Trophoblast cell (in vitro differentiated cells and primary cell): ENCODE results near the gene ARFGEF2.

Experiments
- DNase-seq, 2 donors: peaks; one replicate each; pipeline ENCODE4 v3.0.0-alpha.2; 2016
- H2AFZ ChIP-seq: 2 replicates; pipeline ENCODE4 v1.6.1; 2013; ENCODE audit warnings: low read length, moderate library complexity, mild to moderate bottlenecking; ENCODE audit not compliant: insufficient read depth, poor library complexity
- H2AK5ac ChIP-seq: 2 replicates; pipeline ENCODE4 v1.6.1; 2013; ENCODE audit warnings: mild to moderate bottlenecking, low read length
- H2BK120ac ChIP-seq: 2 replicates; pipeline ENCODE4 v1.6.1; 2013; ENCODE audit warnings: low read length, mild to moderate bottlenecking, moderate library complexity; ENCODE audit not compliant: insufficient read depth, poor library complexity
- H2BK12ac ChIP-seq: 2 replicates; pipeline ENCODE4 v1.6.1; 2013; ENCODE audit warnings: mild to moderate bottlenecking, low read length, moderate library complexity
- H2BK5ac ChIP-seq: 2 replicates; pipeline ENCODE4 v1.6.1; 2013; ENCODE audit warnings: low read length, low read depth, moderate library complexity, mild to moderate bottlenecking; ENCODE audit not compliant: poor library complexity
- H3K14ac ChIP-seq: 2 replicates; pipeline ENCODE4 v1.6.1; 2013; ENCODE audit warnings: mild to moderate bottlenecking, low read length
- H3K18ac ChIP-seq: 2 replicates; pipeline ENCODE4 v1.6.1; 2013; ENCODE audit warnings: mild to moderate bottlenecking, low read length
- H3K23ac ChIP-seq: 2 replicates; pipeline ENCODE4 v1.6.1; 2013; ENCODE audit warnings: low read length
- H3K27ac ChIP-seq: 2 replicates; pipeline ENCODE4 v1.5.1; 2013; ENCODE audit warnings: low read depth, mild to moderate bottlenecking, inconsistent platforms, low read length, moderate library complexity
- H3K27me3 ChIP-seq: 2 replicates; pipeline ENCODE4 v1.6.1; 2013; ENCODE audit warnings: inconsistent platforms, mild to moderate bottlenecking, low read length, moderate library complexity; ENCODE audit not compliant: insufficient read depth
- H3K36me3 ChIP-seq, 2 experiments: 1 replicate in 1 of 2; 2 replicates in 1 of 2; pipeline ENCODE4 v1.6.1; 2013; ENCODE audit warnings: low read length in 2 of 2, mild to moderate bottlenecking in 2 of 2, moderate library complexity in 1 of 2; ENCODE audit not compliant: insufficient read depth in 2 of 2, control insufficient read depth in 1 of 2
- H3K4ac ChIP-seq: 2 replicates; pipeline ENCODE4 v1.6.1; 2013; ENCODE audit warnings: low read depth, mild to moderate bottlenecking, low read length, moderate library complexity
- H3K4me1 ChIP-seq, 2 experiments: 1 replicate in 1 of 2; 2 replicates in 1 of 2; pipeline ENCODE4 v1.6.1; 2013; ENCODE audit warnings: low read length in 2 of 2, mild to moderate bottlenecking in 2 of 2, moderate library complexity in 1 of 2; ENCODE audit not compliant: insufficient read depth in 2 of 2, control insufficient read depth in 1 of 2
- H3K4me2 ChIP-seq: 2 replicates; pipeline ENCODE4 v1.6.1; 2013; ENCODE audit warnings: inconsistent platforms, mild to moderate bottlenecking, low read length, moderate library complexity
- H3K4me3 ChIP-seq: 2 replicates; pipeline ENCODE4 v1.5.1; 2013; ENCODE audit warnings: mild to moderate bottlenecking, low read depth, low read length, inconsistent platforms
- H3K79me1 ChIP-seq: one replicate; pipeline ENCODE4 v1.6.1; 2013; ENCODE audit warnings: low read length
- H3K79me2 ChIP-seq: 2 replicates; pipeline ENCODE4 v1.6.1; 2013; ENCODE audit warnings: low read length, mild to moderate bottlenecking; ENCODE audit not compliant: control insufficient read depth, insufficient read depth, poor library complexity
- H3K9ac ChIP-seq: 2 replicates; pipeline ENCODE4 v1.6.1; 2013; ENCODE audit warnings: mild to moderate bottlenecking, low read length
- H3K9me3 ChIP-seq: 2 replicates; pipeline ENCODE4 v1.6.1; 2013; ENCODE audit warnings: low read depth, mild to moderate bottlenecking, control low read depth, inconsistent platforms, low read length; ENCODE audit not compliant: insufficient read depth
- H4K12ac ChIP-seq: 2 replicates; pipeline ENCODE4 v1.6.1; 2013; ENCODE audit warnings: low read depth, mild to moderate bottlenecking, low read length, moderate library complexity
- H4K8ac ChIP-seq: 2 replicates; pipeline ENCODE4 v1.6.1; 2013; ENCODE audit warnings: low read depth, mild to moderate bottlenecking, low read length, moderate library complexity
- H4K91ac ChIP-seq: one replicate; pipeline ENCODE4 v1.6.1; 2013; ENCODE audit warnings: low read depth, mild to moderate bottlenecking, low read length, moderate library complexity
- WGBS: extraction: QIAGEN DNeasy Blood & Tissue Kit; methylation state at CpG from one replicate; pipeline ENCODE4 v1.1.7; 2013; ENCODE audit warnings: missing lambda C conversion rate; ENCODE audit not compliant: insufficient read length, insufficient coverage; ENCODE audit errors: extremely low coverage; 5-methylcytosine and 5-hydroxymethylcytosine counted together

Gene ARFGEF2

DNA sequence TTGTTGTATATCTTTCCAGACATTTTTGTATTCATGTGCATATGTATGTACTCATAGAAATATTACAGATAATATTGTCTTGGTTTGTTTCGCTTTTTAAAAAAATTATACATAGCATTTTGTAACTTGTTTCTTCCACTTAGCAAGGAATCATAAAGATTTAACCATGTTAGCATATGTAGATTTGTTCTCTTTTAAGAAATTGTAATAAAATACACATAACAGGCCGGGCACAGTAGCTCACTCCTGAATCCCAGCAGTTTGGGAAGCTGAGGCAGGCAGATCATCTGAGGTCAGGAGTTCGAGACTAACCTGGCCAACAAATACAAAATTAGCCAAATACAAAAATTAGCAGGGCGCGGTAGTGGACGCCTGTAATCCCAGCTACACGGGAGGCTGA lies 80.2 kb downstream of the ARFGEF2 start:
- Histone ChIP-seq H2AFZ (no peak overlapping the region), H3K27ac (no peak overlapping the region), H2BK120ac (no peak overlapping the region), H4K91ac (no peak overlapping the region), H3K4me3 (no peak overlapping the region), H4K12ac (no peak overlapping the region), H3K27me3 (no peaks in the 10 kb centered on the region), H2AK5ac (no peak overlapping the region), H4K8ac (no peak overlapping the region), H3K4ac (no peak overlapping the region), H3K23ac (no peak overlapping the region), H3K79me2 (no peaks in the 10 kb centered on the region), H3K9ac (no peak overlapping the region), H3K18ac (no peak overlapping the region), H3K14ac (no peak overlapping the region), H3K36me3 (peaks cover 24 to 30% of the 10 kb centered on the region in 2 experiments), H3K9me3 (no peaks in the 10 kb centered on the region), H3K4me2 (no peak overlapping the region), H2BK5ac (no peak overlapping the region), H3K4me1 (no peaks in the 10 kb centered on the region), H2BK12ac (no peak overlapping the region), H3K79me1 (no peaks in the 10 kb centered on the region)
- WGBS = no CpG with 5 or more reads among the region's 7 CpGs
- DNase-seq = no peak

DNA sequence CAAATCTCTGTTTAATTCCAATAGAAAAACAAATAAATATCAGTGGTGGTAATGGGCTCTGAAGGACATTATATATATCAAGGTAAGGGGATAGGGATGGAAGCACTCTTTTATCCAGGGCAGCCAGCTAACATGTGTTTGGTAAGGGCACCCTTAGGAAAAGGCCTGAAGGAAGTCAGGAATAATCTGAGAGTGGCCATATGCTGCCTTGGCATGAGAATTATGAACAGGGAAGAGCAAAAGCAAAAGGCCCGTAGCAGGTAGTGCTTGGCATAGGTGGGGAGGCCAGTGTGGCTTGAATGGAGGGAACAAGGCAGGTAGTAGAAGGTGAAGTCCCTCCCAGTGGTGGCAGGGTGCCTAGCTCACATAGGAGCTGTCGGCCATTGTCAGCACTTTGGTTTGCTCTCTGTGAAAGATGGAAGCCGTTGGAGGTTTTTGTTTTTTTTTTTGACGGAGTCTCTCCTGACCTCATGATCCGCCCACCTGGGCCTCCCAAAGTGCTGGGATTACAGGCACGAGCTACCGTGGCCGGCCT lies 85.0 kb downstream of the ARFGEF2 start:
- Histone ChIP-seq H3K14ac (no peak overlapping the region), H2BK12ac (no peak overlapping the region), H3K4ac (no peak overlapping the region), H3K27ac (no peak overlapping the region), H3K79me1 (no peaks in the 10 kb centered on the region), H4K12ac (no peak overlapping the region), H3K27me3 (no peaks in the 10 kb centered on the region), H2AK5ac (no peak overlapping the region), H3K36me3 (peaks cover 16 to 24% of the 10 kb centered on the region in 2 experiments), H3K18ac (no peak overlapping the region), H3K79me2 (no peaks in the 10 kb centered on the region), H2BK5ac (no peak overlapping the region), H4K8ac (no peak overlapping the region), H3K9ac (no peak overlapping the region), H2BK120ac (no peak overlapping the region), H2AFZ (no peak overlapping the region), H3K4me3 (no peak overlapping the region), H3K23ac (no peak overlapping the region), H3K4me2 (no peak overlapping the region), H4K91ac (no peak overlapping the region), H3K9me3 (no peaks in the 10 kb centered on the region), H3K4me1 (no peaks in the 10 kb centered on the region)
- DNase-seq = no peak
- WGBS = no CpG with 5 or more reads among the region's 8 CpGs

DNA sequence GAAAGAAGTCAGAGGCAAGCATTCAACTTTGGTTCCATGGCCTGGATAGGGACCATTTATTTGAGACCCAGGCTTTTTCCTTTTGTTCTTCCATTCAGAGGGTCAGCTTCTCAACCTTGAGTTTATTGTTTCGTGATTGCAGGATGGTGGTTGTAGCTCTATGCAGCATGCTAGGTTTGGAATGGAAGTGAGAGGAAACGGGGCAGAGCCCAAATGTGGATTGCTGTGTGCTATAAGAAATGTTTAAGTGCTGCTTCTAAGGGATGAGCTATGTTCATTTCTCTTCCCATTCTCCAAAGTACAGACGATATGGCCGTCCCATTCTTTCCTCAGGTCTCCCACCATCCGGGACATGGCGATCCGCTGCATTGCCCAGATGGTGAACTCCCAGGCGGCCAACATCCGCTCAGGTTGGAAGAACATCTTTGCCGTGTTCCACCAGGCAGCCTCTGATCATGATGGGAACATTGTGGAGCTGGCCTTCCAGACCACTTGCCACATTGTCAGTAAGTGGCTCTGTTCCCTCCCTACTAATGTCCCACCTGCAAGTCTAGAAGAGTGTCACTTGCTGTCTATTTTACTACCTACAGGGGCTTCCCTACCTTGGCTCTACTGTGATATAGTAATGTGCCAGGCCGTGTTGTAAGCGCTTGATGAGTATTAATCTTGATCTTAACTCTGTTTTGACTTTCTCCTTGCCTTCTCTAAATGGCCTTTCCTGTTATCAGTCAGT lies 88.6 kb downstream of the ARFGEF2 start:
- Histone ChIP-seq H2BK120ac (no peak overlapping the region), H4K12ac (no peak overlapping the region), H3K4ac (no peak overlapping the region), H4K91ac (no peak overlapping the region), H2BK12ac (no peak overlapping the region), H3K79me2 (no peaks in the 10 kb centered on the region), H3K9me3 (no peaks in the 10 kb centered on the region), H3K4me2 (no peak overlapping the region), H3K9ac (no peak overlapping the region), H3K4me3 (no peak overlapping the region), H3K23ac (no peak overlapping the region), H3K27me3 (no peaks in the 10 kb centered on the region), H3K36me3 (peaks cover 18 to 38% of the 10 kb centered on the region in 2 experiments), H3K79me1 (no peaks in the 10 kb centered on the region), H4K8ac (no peak overlapping the region), H3K14ac (no peak overlapping the region), H3K4me1 (no peaks in the 10 kb centered on the region), H3K18ac (no peak overlapping the region), H2AK5ac (no peak overlapping the region), H2BK5ac (no peak overlapping the region), H2AFZ (no peak overlapping the region), H3K27ac (no peak overlapping the region)
- WGBS = no CpG with 5 or more reads among the region's 12 CpGs
- DNase-seq = no peak

DNA sequence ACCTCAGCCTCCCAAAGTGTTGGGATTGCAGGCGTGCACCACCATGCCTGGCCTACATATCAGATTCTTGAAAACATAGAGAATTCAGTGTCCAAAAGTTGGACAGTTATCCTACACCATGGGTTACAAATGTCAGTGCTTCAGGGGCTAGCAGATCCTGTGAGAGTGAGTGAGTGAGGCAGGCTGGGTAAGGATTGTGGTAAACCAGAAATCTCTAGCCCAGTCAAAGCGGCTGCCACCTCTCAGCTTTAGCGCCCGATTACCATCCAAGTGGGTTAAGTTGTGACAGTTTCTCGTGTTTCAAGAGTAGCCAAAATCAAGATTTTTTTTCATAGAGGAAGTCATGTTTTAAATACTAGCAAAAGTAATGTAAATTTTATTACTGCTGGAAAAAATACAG lies 102.7 kb downstream of the ARFGEF2 start:
- Histone ChIP-seq H4K91ac (no peak overlapping the region), H3K4me2 (no peak overlapping the region), H3K23ac (no peak overlapping the region)

More for the DNA sequence above, 102.7 kb downstream of the ARFGEF2 start:
- no peak for DNase-seq
- no peaks in the 10 kb centered on the region for H3K79me2 ChIP-seq
- no peaks in the 10 kb centered on the region for H3K27me3 ChIP-seq
- H3K79me1 ChIP-seq = no peaks in the 10 kb centered on the region
- no peak overlapping the region for H3K4me3 ChIP-seq
- H3K18ac ChIP-seq = no peak overlapping the region
- no peak overlapping the region for H2AFZ ChIP-seq
- no peak overlapping the region for H2BK120ac ChIP-seq
- H3K36me3 ChIP-seq = peaks cover 38 to 41% of the 10 kb centered on the region in 2 experiments
- no peak overlapping the region for H2BK5ac ChIP-seq
- H3K4me1 ChIP-seq = no peaks in the 10 kb centered on the region
- no peak overlapping the region for H2AK5ac ChIP-seq
- no peak overlapping the region for H4K8ac ChIP-seq
- H3K27ac ChIP-seq = no peak overlapping the region
- H2BK12ac ChIP-seq = no peak overlapping the region
- H3K14ac ChIP-seq = no peak overlapping the region
- no peak overlapping the region for H3K4ac ChIP-seq
- no CpG with 5 or more reads among the region's 5 CpGs for WGBS
- no peaks in the 10 kb centered on the region for H3K9me3 ChIP-seq
- H4K12ac ChIP-seq = no peak overlapping the region
- H3K9ac ChIP-seq = no peak overlapping the region
